ENCODE data around the gene ZNF343.

Gene ZNF343

DNA sequence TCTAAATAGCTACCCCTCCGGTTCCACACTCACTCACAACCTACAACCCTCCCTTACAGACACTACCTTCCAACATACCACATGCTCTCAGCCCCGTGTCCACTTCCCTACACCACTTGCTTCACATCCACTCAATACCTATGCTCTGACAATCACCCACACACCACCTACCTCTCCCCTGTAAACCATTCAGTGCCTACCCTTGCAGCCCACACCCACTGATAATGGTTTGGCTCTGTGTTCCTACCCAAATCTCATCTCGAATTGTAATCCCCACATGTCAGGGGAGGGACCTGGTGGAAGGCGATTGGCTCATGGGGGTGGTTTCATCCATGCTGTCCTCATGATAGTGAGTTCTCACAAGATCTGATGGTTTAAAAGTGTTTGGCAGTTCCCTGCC, 9.8 kb upstream of the ZNF343 start:
- Histone ChIP-seq H3K4me3 (ENCODE audit: low read depth, low read length, poor library complexity, severe bottlenecking) (no peak overlapping the region), H3F3A (ENCODE audit: insufficient read depth, low read length) (no peaks in the 10 kb centered on the region), H3K36me3 (ENCODE audit: insufficient read depth, low read length) (no peaks in the 10 kb centered on the region), H2AFZ (ENCODE audit: low read length) (no peak overlapping the region), H3K27ac (ENCODE audit: low read depth, low read length, poor library complexity, severe bottlenecking) (no peak overlapping the region), H3K27me3 (ENCODE audit: insufficient read depth, low read length) (no peaks in the 10 kb centered on the region), H3K4me2 (ENCODE audit: low read length) (no peak overlapping the region), H3K79me2 (ENCODE audit: insufficient read depth, low read length) (no peaks in the 10 kb centered on the region), H3K9me3 (ENCODE audit: low read length) (no peaks in the 10 kb centered on the region), H3K4me1 (ENCODE audit: insufficient read depth, low read length, severe bottlenecking) (no peaks in the 10 kb centered on the region), H3K9me2 (ENCODE audit: low read depth, low read length) (no peaks in the 10 kb centered on the region), H3K9ac (ENCODE audit: low read length) (no peak overlapping the region), H4K20me1 (ENCODE audit: insufficient read depth, low read length) (no peaks in the 10 kb centered on the region)
- TF ChIP-seq, protein P1, sequence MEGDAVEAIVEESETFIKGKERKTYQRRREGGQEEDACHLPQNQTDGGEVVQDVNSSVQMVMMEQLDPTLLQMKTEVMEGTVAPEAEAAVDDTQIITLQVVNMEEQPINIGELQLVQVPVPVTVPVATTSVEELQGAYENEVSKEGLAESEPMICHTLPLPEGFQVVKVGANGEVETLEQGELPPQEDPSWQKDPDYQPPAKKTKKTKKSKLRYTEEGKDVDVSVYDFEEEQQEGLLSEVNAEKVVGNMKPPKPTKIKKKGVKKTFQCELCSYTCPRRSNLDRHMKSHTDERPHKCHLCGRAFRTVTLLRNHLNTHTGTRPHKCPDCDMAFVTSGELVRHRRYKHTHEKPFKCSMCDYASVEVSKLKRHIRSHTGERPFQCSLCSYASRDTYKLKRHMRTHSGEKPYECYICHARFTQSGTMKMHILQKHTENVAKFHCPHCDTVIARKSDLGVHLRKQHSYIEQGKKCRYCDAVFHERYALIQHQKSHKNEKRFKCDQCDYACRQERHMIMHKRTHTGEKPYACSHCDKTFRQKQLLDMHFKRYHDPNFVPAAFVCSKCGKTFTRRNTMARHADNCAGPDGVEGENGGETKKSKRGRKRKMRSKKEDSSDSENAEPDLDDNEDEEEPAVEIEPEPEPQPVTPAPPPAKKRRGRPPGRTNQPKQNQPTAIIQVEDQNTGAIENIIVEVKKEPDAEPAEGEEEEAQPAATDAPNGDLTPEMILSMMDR (IDR thresholded peaks at IDR 0.05; ENCODE audit: low read length) = no peak
- TF ChIP-seq EZH2 (IDR thresholded peaks at IDR 0.05; ENCODE audit: borderline replicate concordance, low read length) = no peak

GRCh38 chr20:2518096-2518495, 9.4 kb upstream of the ZNF343 start:
- no peaks in the 10 kb centered on the region for H3K9me3 ChIP-seq (ENCODE audit: low read length)
- H3K27ac ChIP-seq (ENCODE audit: low read depth, low read length, poor library complexity, severe bottlenecking) = no peak overlapping the region
- no peaks in the 10 kb centered on the region for H4K20me1 ChIP-seq (ENCODE audit: insufficient read depth, low read length)
- no peaks in the 10 kb centered on the region for H3K79me2 ChIP-seq (ENCODE audit: insufficient read depth, low read length)
- H3K36me3 ChIP-seq (ENCODE audit: insufficient read depth, low read length) = no peaks in the 10 kb centered on the region
- no peaks in the 10 kb centered on the region for H3K27me3 ChIP-seq (ENCODE audit: insufficient read depth, low read length)
- TF ChIP-seq, protein P1 (IDR thresholded peaks at IDR 0.05; ENCODE audit: low read length) = no peak
- TF ChIP-seq EZH2 (IDR thresholded peaks at IDR 0.05; ENCODE audit: borderline replicate concordance, low read length) = no peak
- no peak overlapping the region for H3K9ac ChIP-seq (ENCODE audit: low read length)
- H3K4me3 ChIP-seq (ENCODE audit: low read depth, low read length, poor library complexity, severe bottlenecking) = no peak overlapping the region
- no peaks in the 10 kb centered on the region for H3K9me2 ChIP-seq (ENCODE audit: low read depth, low read length)
- H3K4me1 ChIP-seq (ENCODE audit: insufficient read depth, low read length, severe bottlenecking) = no peaks in the 10 kb centered on the region
- H3K4me2 ChIP-seq (ENCODE audit: low read length) = no peak overlapping the region
- H3F3A ChIP-seq (ENCODE audit: insufficient read depth, low read length) = no peaks in the 10 kb centered on the region
- H2AFZ ChIP-seq (ENCODE audit: low read length) = no peak overlapping the region

- TF ChIP-seq, protein P1 (IDR thresholded peaks at IDR 0.05; ENCODE audit: low read length) = no peak
- TF ChIP-seq EZH2 (IDR thresholded peaks at IDR 0.05; ENCODE audit: borderline replicate concordance, low read length) = no peak
- H3K9ac ChIP-seq (ENCODE audit: low read length) = no peak overlapping the region
- no peak overlapping the region for H2AFZ ChIP-seq (ENCODE audit: low read length)
- no peaks in the 10 kb centered on the region for H3K4me1 ChIP-seq (ENCODE audit: insufficient read depth, low read length, severe bottlenecking)
- H3F3A ChIP-seq (ENCODE audit: insufficient read depth, low read length) = no peaks in the 10 kb centered on the region
- H3K36me3 ChIP-seq (ENCODE audit: insufficient read depth, low read length) = no peaks in the 10 kb centered on the region; the same call in 1 of the 2 replicates
- no peaks in the 10 kb centered on the region for H3K27me3 ChIP-seq (ENCODE audit: insufficient read depth, low read length)
- no peak overlapping the region for H3K27ac ChIP-seq (ENCODE audit: low read depth, low read length, poor library complexity, severe bottlenecking)
- H3K4me2 ChIP-seq (ENCODE audit: low read length) = no peak overlapping the region
- H4K20me1 ChIP-seq (ENCODE audit: insufficient read depth, low read length) = no peaks in the 10 kb centered on the region
- H3K9me2 ChIP-seq (ENCODE audit: low read depth, low read length) = no peaks in the 10 kb centered on the region
- H3K9me3 ChIP-seq (ENCODE audit: low read length) = no peaks in the 10 kb centered on the region
- H3K79me2 ChIP-seq (ENCODE audit: insufficient read depth, low read length) = no peaks in the 10 kb centered on the region
- H3K4me3 ChIP-seq (ENCODE audit: low read depth, low read length, poor library complexity, severe bottlenecking) = no peak overlapping the region
Measured at GRCh38 chr20:2516399-2516798, 7.7 kb upstream of the ZNF343 start.

Measured in OCI-LY1 (cell line).